OCI-LY7 (cell line): ENCODE data around the gene THAP8. TPM values are rescaled to one million over a fixed set of nuclear protein-coding genes. Genes with fewer than 3 reads are reported as not detected.

Experiments used
- BruUV-seq: library from RNA; stranded (reverse); fragments of 400-500 nt; replicated peaks from 2 replicates; lab custom pipeline; 2021; lab: Mats Ljungman, UMichigan
- CTCF ChIA-PET: fragments of 300-600 bp; sonication (Branson Sonifier 250); formaldehyde crosslinking; loops from one replicate; lab custom pipeline; 2022; ENCODE audit warnings: antibody characterized with exemption; ENCODE audit not compliant: unreplicated experiment; lab: Charles Lee
- POLR2A ChIA-PET: fragments of 300-600 bp; sonication (Branson Sonifier 250); formaldehyde crosslinking; loops from one replicate; lab custom pipeline; 2022; ENCODE audit warnings: antibody characterized with exemption; lab: Charles Lee
- DNase-seq: peaks from one replicate; pipeline ENCODE4 v3.0.0-alpha.2; 2015; ENCODE audit warnings: low spot score
- H2AFZ ChIP-seq: fragments of 200-600 bp; sonication (generic), shearing (Covaris generic); 2 replicates; pipeline ENCODE4 v1.6.1; 2014; ENCODE audit warnings: mild to moderate bottlenecking, antibody characterized with exemption, low read length, moderate library complexity
- H3K27ac ChIP-seq: fragments of 200-600 bp; sonication (generic); 2 replicates; pipeline ENCODE4 v1.5.1; 2014; ENCODE audit warnings: mixed run types, low read depth, mild to moderate bottlenecking, moderate library complexity, low read length, inconsistent platforms; ENCODE audit not compliant: poor library complexity, severe bottlenecking
- H3K36me3 ChIP-seq: fragments of 200-600 bp; sonication (generic); 2 replicates; pipeline ENCODE4 v1.6.1; 2014; ENCODE audit warnings: mild to moderate bottlenecking, antibody characterized with exemption, low read length, moderate library complexity, mixed read lengths; ENCODE audit not compliant: insufficient read depth
- H3K4me1 ChIP-seq: fragments of 200-600 bp; sonication (generic); 2 replicates; pipeline ENCODE4 v1.5.1; 2014; ENCODE audit warnings: mild to moderate bottlenecking, low read length; ENCODE audit not compliant: insufficient read depth, poor library complexity, severe bottlenecking
- H3K4me2 ChIP-seq: fragments of 200-600 bp; sonication (generic); 2 replicates; pipeline ENCODE4 v1.6.1; 2014; ENCODE audit warnings: mild to moderate bottlenecking, low read length
- H3K4me3 ChIP-seq: fragments of 200-600 bp; sonication (generic); 2 replicates; pipeline ENCODE4 v1.5.1; 2014; ENCODE audit warnings: mild to moderate bottlenecking, low read depth, low read length; ENCODE audit not compliant: poor library complexity, severe bottlenecking
- H3K79me2 ChIP-seq: fragments of 200-600 bp; sonication (generic); 2 replicates; pipeline ENCODE4 v1.6.1; 2016; ENCODE audit warnings: low read depth, mild to moderate bottlenecking, low read length, moderate library complexity, mixed read lengths; ENCODE audit not compliant: insufficient read depth
- H3K9me2 ChIP-seq: fragments of 200-600 bp; sonication (generic); 2 replicates; pipeline ENCODE4 v1.6.1; 2016; ENCODE audit warnings: mild to moderate bottlenecking, low read length, mixed read lengths; ENCODE audit not compliant: insufficient read depth
- H3K9me3 ChIP-seq: fragments of 200-600 bp; sonication (generic); 2 replicates; pipeline ENCODE4 v1.6.1; 2014; ENCODE audit warnings: mild to moderate bottlenecking, mixed run types, low read length, mixed read lengths
- H4K20me1 ChIP-seq: fragments of 200-600 bp; sonication (generic); 2 replicates; pipeline ENCODE4 v1.6.1; 2014; ENCODE audit warnings: mild to moderate bottlenecking, antibody characterized with exemption, low read length, moderate library complexity, mixed read lengths; ENCODE audit not compliant: insufficient read depth
- EZH2phosphoT487 ChIP-seq: fragments of 200-600 bp; sonication (generic); IDR thresholded peaks from 2 replicates; pipeline ENCODE4 v1.6.1; 2018; ENCODE audit warnings: low read depth, borderline replicate concordance, mild to moderate bottlenecking, mixed run types, antibody characterized with exemption, low read length, moderate library complexity, mixed read lengths
- intact Hi-C: fragments of 100-400 bp; cut with micrococcal nuclease; formaldehyde crosslinking; loops from one replicate; pipeline ENCODE4 v1.10.0; 2022; ENCODE audit not compliant: unreplicated experiment
- total RNA-seq, 2 experiments: library from RNA; depleted of rRNA in 1 of 2; stranded (reverse); fragments of >200 nt in 1 of 2; shearing (Covaris generic) in 1 of 2; gene quantifications; 2 replicates each; pipeline ENCODE4 v1.2.3, GENCODE V29; 2014 to 2022
- TF ChIP-seq, protein P1 (sequence below): fragments of 200-600 bp; sonication (generic); conservative IDR thresholded peaks from 2 replicates; pipeline ENCODE4 v1.5.1; 2014; ENCODE audit warnings: mild to moderate bottlenecking, antibody characterized with exemption, low read length, moderate library complexity, mixed read lengths

The THAP8 gene
- total RNA-seq, 2 experiments from 2014 or later: 7.3 TPM

GRCh38 chr19:35992907-35993765 is 60.9 kb downstream of the THAP8 start:
- Histone ChIP-seq H3K9me2 (no peaks in the 10 kb centered on the region), H3K79me2 (peaks cover 16% of the 10 kb centered on the region), H3K9me3 (peaks cover 5% of the 10 kb centered on the region; the same call in 1 of the 2 replicates), H3K4me2 (no peak overlapping the region), H3K36me3 (peaks cover 13% of the 10 kb centered on the region; the same call in 1 of the 2 replicates), H3K4me3 (no peak overlapping the region), H4K20me1 (no peaks in the 10 kb centered on the region), H3K4me1 (peaks cover 16% of the 10 kb centered on the region), H3K27ac (no peak overlapping the region), H2AFZ (no peak overlapping the region)
- ChIA-PET POLR2A (no interaction called here), CTCF (no interaction called here)
- DNase-seq: no peak
- intact Hi-C loops: no loop called here
- BruUV-seq: no TSS peak
- TF ChIP-seq, protein P1, sequence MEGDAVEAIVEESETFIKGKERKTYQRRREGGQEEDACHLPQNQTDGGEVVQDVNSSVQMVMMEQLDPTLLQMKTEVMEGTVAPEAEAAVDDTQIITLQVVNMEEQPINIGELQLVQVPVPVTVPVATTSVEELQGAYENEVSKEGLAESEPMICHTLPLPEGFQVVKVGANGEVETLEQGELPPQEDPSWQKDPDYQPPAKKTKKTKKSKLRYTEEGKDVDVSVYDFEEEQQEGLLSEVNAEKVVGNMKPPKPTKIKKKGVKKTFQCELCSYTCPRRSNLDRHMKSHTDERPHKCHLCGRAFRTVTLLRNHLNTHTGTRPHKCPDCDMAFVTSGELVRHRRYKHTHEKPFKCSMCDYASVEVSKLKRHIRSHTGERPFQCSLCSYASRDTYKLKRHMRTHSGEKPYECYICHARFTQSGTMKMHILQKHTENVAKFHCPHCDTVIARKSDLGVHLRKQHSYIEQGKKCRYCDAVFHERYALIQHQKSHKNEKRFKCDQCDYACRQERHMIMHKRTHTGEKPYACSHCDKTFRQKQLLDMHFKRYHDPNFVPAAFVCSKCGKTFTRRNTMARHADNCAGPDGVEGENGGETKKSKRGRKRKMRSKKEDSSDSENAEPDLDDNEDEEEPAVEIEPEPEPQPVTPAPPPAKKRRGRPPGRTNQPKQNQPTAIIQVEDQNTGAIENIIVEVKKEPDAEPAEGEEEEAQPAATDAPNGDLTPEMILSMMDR: no peak
- TF ChIP-seq EZH2phosphoT487: no peak

DNA sequence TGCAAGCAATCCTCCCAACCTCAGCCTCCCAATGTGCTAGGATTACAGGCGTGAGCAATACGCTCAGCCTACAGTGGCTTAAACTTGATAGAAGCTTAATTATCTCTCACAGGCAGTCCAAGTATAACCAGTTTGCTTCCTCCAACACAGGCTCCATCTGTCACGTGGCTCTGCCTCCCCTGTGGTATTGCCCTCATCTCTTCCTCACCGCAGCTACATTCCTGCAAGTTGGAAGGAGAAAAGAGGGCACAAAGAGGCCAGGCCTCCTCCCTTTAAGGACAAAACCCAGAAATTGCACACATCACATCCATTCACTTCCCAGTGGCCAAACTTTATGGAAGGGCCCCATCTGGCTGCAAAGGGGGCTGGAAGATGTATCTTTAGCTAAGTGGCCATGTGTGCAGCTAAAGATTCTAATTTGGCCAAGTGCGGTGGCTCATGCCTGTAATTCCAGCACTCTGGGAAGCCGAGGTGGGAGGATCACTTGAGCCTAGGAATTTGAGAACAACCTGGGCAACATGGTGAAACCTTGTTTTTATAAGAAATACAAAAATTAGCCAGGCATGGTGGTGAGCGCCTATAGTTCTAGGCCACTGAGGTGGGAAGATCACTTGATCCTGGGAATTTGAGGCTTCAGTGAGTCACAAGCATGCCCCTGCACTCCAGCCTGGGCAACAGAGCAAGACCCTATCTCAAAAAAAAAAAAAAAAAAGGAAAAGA is 62.2 kb downstream of the THAP8 start:
- Histone ChIP-seq H3K4me3 (no peak overlapping the region), H3K36me3 (peaks cover 7% of the 10 kb centered on the region; the same call in 1 of the 2 replicates), H3K9me3 (peaks cover 5% of the 10 kb centered on the region; the same call in 1 of the 2 replicates), H3K27ac (no peak overlapping the region), H3K79me2 (peaks cover 16% of the 10 kb centered on the region), H3K9me2 (no peaks in the 10 kb centered on the region), H3K4me1 (peaks cover 20% of the 10 kb centered on the region), H3K4me2 (no peak overlapping the region), H2AFZ (no peak overlapping the region), H4K20me1 (no peaks in the 10 kb centered on the region)
- DNase-seq: no peak
- TF ChIP-seq, protein P1: no peak
- no peak for TF ChIP-seq EZH2phosphoT487
- intact Hi-C loops: no loop called here
- ChIA-PET POLR2A (interaction anchor here (0.7 kb wide), 1 partner anchor 62 kb away, joined by 12 read pairs; the partner anchor contains the start of gene THAP8), CTCF (no interaction called here)
- no TSS peak for BruUV-seq
